HepG2 (cell line): ENCODE results near the gene TRAK1.

ENCODE experiments used
- CTCF ChIP-seq: sonication (generic); formaldehyde crosslinking; IDR thresholded peaks from 2 replicates; pipeline ENCODE4 v1.5.0; 2020; ENCODE audit warnings: mild to moderate bottlenecking, missing genetic modification reagents, moderate library complexity
- HMG20A ChIP-seq: IDR thresholded peaks from 2 replicates; pipeline ENCODE4 v1.6.1; 2016; ENCODE audit warnings: borderline replicate concordance
- MAX ChIP-seq: IDR thresholded peaks from 2 replicates; pipeline ENCODE4 v1.6.1; 2012; ENCODE audit warnings: inconsistent platforms
- NPAS2 ChIP-seq: sonication (generic); formaldehyde crosslinking; IDR thresholded peaks from 2 replicates; pipeline ENCODE4 v1.8.0; 2022; ENCODE audit warnings: mild to moderate bottlenecking, missing genetic modification reagents, borderline replicate concordance
- RBM39 ChIP-seq: fragments of 200-400 bp; formaldehyde crosslinking; IDR thresholded peaks from one replicate; pipeline ENCODE4 v1.6.1; 2018; ENCODE audit warnings: antibody characterized with exemption, mild to moderate bottlenecking, low read depth, low read length; ENCODE audit not compliant: poor library complexity, severe bottlenecking
- TCF12 ChIP-seq, 2 experiments: fragments of 450-650 bp in 1 of 2; sonication (generic) in 1 of 2; formaldehyde crosslinking in 1 of 2; IDR thresholded peaks; 2 replicates each; pipeline versions ENCODE4 v1.6.1 to v1.8.0; 2017 to 2022; ENCODE audit warnings: antibody characterized with exemption in 1 of 2, mild to moderate bottlenecking in 1 of 2, missing genetic modification reagents in 1 of 2, moderate library complexity in 1 of 2
- ZBTB1 ChIP-seq: sonication (generic); formaldehyde crosslinking; IDR thresholded peaks from 2 replicates; pipeline ENCODE4 v1.4.0; 2020; ENCODE audit warnings: missing genetic modification reagents, borderline replicate concordance
- ZFP41 ChIP-seq: sonication (generic); formaldehyde crosslinking; IDR thresholded peaks from 2 replicates; pipeline ENCODE4 v1.4.0; 2020; ENCODE audit warnings: mild to moderate bottlenecking, missing genetic modification reagents, borderline replicate concordance
- ZNF142 ChIP-seq: sonication (generic); formaldehyde crosslinking; IDR thresholded peaks from 2 replicates; pipeline ENCODE4 v1.4.0; 2020; ENCODE audit warnings: missing genetic modification reagents

- TF ChIP-seq CTCF, result no peak
- no peak for TF ChIP-seq HMG20A (CRISPR knock-in tag)
- no peak for TF ChIP-seq MAX
- TF ChIP-seq ZNF142 (CRISPR knock-in tag), result no peak
- no peak for TF ChIP-seq ZFP41 (CRISPR knock-in tag)
- TF ChIP-seq RBM39, result no peak
- TF ChIP-seq ZBTB1 (CRISPR knock-in tag), result no peak
- no peak for TF ChIP-seq TCF12 (IDR thresholded peaks at IDR 0.05)
- no peak for TF ChIP-seq TCF12 (CRISPR knock-in tag; IDR thresholded peaks at IDR 0.05)
- TF ChIP-seq NPAS2 (CRISPR knock-in tag), result no peak
These were observed 179.4 kb downstream of the TRAK1 start for GRCh38 chr3:42270561-42270960.
